Type B pancreatic cell (in vitro differentiated cells): ENCODE measurements around the gene KIF1A. TPM values are rescaled to one million over a fixed set of nuclear protein-coding genes. Genes with fewer than 3 reads are reported as not detected.

Experiments
- DNase-seq: peaks from one replicate; pipeline ENCODE4 v3.0.0; 2021; ENCODE audit warnings: mixed read lengths; ENCODE audit not compliant: unreplicated experiment; ENCODE audit errors: extremely low spot score
- H3K27ac Mint-ChIP-seq: 2 replicates; pipeline ENCODE4 v1.8.0; 2021; ENCODE audit warnings: mild to moderate bottlenecking, mixed read lengths
- H3K27me3 Mint-ChIP-seq: 2 replicates; pipeline ENCODE4 v1.8.0; 2021; ENCODE audit warnings: mixed read lengths
- H3K36me3 Mint-ChIP-seq: 2 replicates; pipeline ENCODE4 v1.8.0; 2021; ENCODE audit warnings: mixed read lengths
- H3K4me1 Mint-ChIP-seq: one replicate; pipeline ENCODE4 v1.8.0; 2021; ENCODE audit warnings: mixed read lengths; ENCODE audit not compliant: unreplicated experiment
- H3K4me3 Mint-ChIP-seq: 2 replicates; pipeline ENCODE4 v1.8.0; 2021; ENCODE audit warnings: mild to moderate bottlenecking, mixed read lengths
- H3K9me3 Mint-ChIP-seq: 2 replicates; pipeline ENCODE4 v1.8.0; 2021; ENCODE audit warnings: mixed read lengths
- total RNA-seq: library from RNA; stranded (reverse); gene quantifications from 2 replicates; pipeline ENCODE4 v1.2.1, GENCODE V29; 2021; ENCODE audit warnings: low replicate concordance
- TF ChIP-seq, protein P1 (sequence below): fragments of 200-600 bp; sonication (generic); conservative IDR thresholded peaks from 2 replicates; pipeline ENCODE4 v1.5.0; 2021; ENCODE audit warnings: antibody characterized with exemption, mild to moderate bottlenecking

KIF1A gene
- total RNA-seq, 1 donor from 2014 or later: 78.4 TPM

DNA sequence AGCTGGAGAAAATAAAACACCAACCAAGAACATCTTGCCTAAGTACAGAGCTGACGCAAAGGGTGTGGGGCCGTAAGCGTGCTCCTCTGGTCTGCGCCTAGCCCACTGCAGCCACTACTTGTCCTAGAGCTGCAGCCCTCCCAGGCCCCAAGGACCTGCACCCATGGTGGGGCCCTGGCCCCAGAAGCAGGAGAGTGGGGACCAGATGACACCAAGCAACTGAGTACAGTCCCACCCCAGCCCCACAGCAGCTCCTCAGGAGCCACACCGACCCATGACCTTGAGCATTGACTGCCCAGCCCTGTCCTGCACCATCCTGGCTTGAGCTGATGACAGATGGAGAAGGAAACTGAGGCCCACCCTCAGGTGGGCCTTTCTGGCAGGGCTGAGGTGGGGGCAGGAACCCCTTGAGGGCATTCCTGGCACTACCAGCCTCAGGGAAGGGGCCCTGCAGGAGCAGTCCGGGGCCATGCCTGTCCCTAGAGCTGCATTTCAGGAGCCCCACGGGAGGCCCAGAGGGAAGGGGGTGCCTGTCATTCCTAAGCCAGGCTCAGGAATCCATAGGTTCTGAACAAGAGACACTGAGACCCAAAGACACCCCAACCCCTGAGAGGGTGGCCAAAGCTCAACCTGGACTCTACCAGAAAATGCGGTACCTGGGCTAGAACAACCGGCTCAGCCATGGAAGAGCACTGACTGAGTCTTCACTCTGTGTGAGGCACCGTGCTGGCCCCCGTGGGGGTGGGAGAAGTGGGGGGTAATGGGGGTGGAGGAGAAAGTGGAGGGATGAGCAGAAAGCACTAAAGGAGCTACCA, 4.9 kb downstream of the KIF1A start:
- H3K27me3 Mint-ChIP-seq: peaks cover 12% of the 10 kb centered on the region
- H3K27ac Mint-ChIP-seq: no peak overlapping the region
- TF ChIP-seq, protein P1, sequence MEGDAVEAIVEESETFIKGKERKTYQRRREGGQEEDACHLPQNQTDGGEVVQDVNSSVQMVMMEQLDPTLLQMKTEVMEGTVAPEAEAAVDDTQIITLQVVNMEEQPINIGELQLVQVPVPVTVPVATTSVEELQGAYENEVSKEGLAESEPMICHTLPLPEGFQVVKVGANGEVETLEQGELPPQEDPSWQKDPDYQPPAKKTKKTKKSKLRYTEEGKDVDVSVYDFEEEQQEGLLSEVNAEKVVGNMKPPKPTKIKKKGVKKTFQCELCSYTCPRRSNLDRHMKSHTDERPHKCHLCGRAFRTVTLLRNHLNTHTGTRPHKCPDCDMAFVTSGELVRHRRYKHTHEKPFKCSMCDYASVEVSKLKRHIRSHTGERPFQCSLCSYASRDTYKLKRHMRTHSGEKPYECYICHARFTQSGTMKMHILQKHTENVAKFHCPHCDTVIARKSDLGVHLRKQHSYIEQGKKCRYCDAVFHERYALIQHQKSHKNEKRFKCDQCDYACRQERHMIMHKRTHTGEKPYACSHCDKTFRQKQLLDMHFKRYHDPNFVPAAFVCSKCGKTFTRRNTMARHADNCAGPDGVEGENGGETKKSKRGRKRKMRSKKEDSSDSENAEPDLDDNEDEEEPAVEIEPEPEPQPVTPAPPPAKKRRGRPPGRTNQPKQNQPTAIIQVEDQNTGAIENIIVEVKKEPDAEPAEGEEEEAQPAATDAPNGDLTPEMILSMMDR: no peak
- H3K4me1 Mint-ChIP-seq: no peaks in the 10 kb centered on the region
- H3K4me3 Mint-ChIP-seq: no peak overlapping the region
- peaks cover 9% of the 10 kb centered on the region for H3K9me3 Mint-ChIP-seq
- peaks cover 17% of the 10 kb centered on the region for H3K36me3 Mint-ChIP-seq
- DNase-seq: peak; percentile 55

DNA sequence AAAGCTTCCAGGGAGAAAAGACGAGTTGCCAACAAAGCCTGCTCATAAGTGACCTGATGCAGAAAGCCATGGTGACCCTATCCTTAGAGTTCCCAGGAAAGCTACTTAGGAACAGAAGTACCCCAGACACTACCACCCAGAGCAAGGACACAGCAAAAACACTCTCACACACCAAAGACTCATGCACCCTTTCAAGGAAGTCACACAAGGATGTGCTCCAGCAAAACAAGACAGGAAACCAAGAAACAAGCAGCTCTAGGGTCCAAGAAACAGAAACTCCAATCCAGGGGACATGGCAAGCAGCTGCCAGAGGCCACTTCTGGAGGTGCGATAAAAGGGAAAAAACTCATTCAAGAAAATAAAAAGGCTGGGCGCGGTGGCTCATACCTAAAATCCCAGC, 5.7 kb downstream of the KIF1A start:
- Mint-ChIP-seq H3K27ac (peak overlapping the region; percentile 29), H3K27me3 (peaks cover 12% of the 10 kb centered on the region), H3K9me3 (peaks cover 9% of the 10 kb centered on the region), H3K4me1 (no peaks in the 10 kb centered on the region), H3K4me3 (no peak overlapping the region), H3K36me3 (peaks cover 20% of the 10 kb centered on the region)
- peak; percentile 13 for DNase-seq
- TF ChIP-seq, protein P1: no peak

DNA sequence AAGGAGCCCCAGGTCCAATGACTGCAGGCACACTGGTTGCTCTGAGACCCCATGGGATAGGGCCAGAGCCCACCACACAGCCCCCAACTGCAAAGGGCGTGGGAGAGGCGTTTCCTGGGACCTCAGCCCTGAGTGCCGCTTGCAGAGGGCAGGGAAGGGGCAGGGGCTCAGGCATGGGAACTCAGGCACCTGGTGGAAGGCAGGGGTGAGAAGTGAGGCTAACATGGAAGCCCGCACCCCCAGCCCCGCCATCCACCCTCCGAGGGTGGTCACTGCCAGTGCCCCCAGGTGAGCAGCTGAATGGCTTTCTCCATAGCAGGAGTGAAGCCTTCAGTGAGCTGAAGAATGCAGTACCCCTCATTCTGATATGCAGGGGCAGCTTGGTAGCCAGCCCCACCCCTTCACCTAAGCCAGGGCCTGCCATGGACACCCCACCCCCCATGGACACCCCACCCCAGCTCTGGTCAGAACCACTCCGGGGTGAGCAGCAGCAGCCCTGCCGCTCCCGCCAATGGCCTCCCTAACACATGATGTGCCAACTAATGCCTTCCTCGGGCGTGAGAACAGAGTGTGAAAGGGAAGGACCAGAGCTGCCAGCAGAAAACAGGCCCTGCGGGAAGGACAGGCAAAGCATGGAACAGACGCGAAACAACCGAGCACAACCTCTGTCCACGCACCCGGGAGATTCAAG, 6.6 kb downstream of the KIF1A start:
- no peak overlapping the region for H3K4me3 Mint-ChIP-seq
- H3K36me3 Mint-ChIP-seq: peaks cover 23% of the 10 kb centered on the region
- H3K27ac Mint-ChIP-seq: no peak overlapping the region
- TF ChIP-seq, protein P1: no peak
- peak; percentile 58 for DNase-seq
- peaks cover 9% of the 10 kb centered on the region for H3K9me3 Mint-ChIP-seq
- H3K27me3 Mint-ChIP-seq: peaks cover 10% of the 10 kb centered on the region
- no peaks in the 10 kb centered on the region for H3K4me1 Mint-ChIP-seq

DNA sequence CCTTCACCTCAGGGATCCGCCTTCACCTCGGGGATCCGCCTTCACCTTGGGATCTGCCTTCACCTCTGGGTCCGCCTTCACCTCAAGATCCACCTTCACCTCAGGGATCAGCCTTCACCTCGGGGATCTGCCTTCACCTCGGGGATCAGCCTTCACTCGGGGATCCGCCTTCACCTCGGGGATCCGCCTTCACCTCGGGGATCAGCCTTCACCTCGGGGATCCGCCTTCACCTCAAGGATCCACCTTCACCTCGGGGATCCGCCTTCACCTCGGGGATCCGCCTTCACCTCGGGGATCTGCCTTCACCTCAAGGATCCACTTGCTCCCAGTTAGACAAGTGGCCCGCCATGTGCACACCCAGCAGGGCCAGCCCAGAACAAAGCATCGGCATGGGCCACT, 7.3 kb downstream of the KIF1A start:
- TF ChIP-seq, protein P1: no peak
- Mint-ChIP-seq H3K27me3 (peaks cover 7% of the 10 kb centered on the region), H3K4me3 (no peak overlapping the region), H3K4me1 (no peaks in the 10 kb centered on the region), H3K36me3 (peaks cover 23% of the 10 kb centered on the region), H3K9me3 (peaks cover 9% of the 10 kb centered on the region), H3K27ac (no peak overlapping the region)
- DNase-seq: peak; percentile 66

DNA sequence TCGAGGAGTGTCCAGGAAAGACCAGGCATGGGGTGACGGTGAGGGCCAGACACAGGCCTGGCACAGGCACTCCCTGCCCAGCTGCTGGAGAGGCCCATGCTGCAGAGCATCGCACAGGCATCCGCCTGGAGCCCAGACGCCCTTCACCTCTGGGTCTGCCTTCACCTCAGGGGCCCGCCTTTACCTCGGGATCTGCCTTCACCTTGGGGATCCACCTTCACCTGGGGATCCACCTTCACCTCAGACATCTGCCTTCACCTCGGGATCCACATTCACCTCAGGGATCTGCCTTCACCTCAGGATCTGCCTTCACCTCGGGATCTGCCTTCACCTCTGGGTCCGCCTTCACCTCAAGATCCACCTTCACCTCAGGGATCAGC, 7.7 kb downstream of the KIF1A start:
- H3K27me3 Mint-ChIP-seq: peaks cover 7% of the 10 kb centered on the region
- TF ChIP-seq, protein P1: no peak
- DNase-seq: peak; percentile 53
- no peak overlapping the region for H3K27ac Mint-ChIP-seq
- H3K9me3 Mint-ChIP-seq: peaks cover 9% of the 10 kb centered on the region
- H3K36me3 Mint-ChIP-seq: peaks cover 23% of the 10 kb centered on the region
- H3K4me1 Mint-ChIP-seq: no peaks in the 10 kb centered on the region
- H3K4me3 Mint-ChIP-seq: no peak overlapping the region
